ENCODE data around the gene CBS. TPM values are rescaled to one million over a fixed set of nuclear protein-coding genes. Genes with fewer than 3 reads are reported as not detected.

Gene CBS
- total and polyA plus RNA-seq, 7 donors, result 7.5 to 16.0 (median 8.8) TPM

DNA sequence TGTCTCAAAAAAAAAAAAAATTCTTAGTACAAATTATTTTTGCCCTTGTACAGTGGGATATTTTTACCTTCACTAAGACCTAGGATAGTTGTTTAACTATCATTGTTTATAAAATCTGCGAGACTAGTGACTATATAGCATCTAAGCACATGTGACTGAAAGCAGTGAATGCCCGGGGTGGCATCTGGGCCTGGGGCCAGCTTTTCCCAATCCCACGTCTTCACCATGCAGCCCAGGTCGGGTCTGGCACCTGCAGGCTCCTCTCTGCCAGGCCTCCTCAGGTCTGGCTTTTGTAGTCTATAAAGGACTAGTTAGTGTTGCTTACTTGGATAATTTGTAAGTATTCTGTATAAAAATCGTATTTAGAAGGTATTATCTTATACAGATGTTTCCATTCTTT, 40.8 kb downstream of the CBS start:
- H3K4me1 ChIP-seq, result no peaks in the 10 kb centered on the region
- H3K27ac ChIP-seq, result no peak overlapping the region
- TF ChIP-seq POLR2AphosphoS5 (IDR thresholded peaks at IDR 0.05), result no peak
- TF ChIP-seq POLR2A (IDR thresholded peaks at IDR 0.05), result no peak
- TF ChIP-seq, protein P1, sequence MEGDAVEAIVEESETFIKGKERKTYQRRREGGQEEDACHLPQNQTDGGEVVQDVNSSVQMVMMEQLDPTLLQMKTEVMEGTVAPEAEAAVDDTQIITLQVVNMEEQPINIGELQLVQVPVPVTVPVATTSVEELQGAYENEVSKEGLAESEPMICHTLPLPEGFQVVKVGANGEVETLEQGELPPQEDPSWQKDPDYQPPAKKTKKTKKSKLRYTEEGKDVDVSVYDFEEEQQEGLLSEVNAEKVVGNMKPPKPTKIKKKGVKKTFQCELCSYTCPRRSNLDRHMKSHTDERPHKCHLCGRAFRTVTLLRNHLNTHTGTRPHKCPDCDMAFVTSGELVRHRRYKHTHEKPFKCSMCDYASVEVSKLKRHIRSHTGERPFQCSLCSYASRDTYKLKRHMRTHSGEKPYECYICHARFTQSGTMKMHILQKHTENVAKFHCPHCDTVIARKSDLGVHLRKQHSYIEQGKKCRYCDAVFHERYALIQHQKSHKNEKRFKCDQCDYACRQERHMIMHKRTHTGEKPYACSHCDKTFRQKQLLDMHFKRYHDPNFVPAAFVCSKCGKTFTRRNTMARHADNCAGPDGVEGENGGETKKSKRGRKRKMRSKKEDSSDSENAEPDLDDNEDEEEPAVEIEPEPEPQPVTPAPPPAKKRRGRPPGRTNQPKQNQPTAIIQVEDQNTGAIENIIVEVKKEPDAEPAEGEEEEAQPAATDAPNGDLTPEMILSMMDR (IDR thresholded peaks at IDR 0.05), result no peak
- no peak for TF ChIP-seq EP300 (IDR thresholded peaks at IDR 0.05)
- H3K36me3 ChIP-seq, result peaks cover 0 to 32% (median 14%) of the 10 kb centered on the region in 4 donors
- 83 to 87% methylated on average over 5 of the region's 5 CpGs for WGBS, 2 donors
- intact Hi-C loops (cut with DNase I), result no loop called here
- H3K9me3 ChIP-seq, result no peaks in the 10 kb centered on the region
- H3K4me3 ChIP-seq, result no peak overlapping the region
- no peaks in the 10 kb centered on the region for H3K27me3 ChIP-seq
- DNase-seq, result no peak

DNA sequence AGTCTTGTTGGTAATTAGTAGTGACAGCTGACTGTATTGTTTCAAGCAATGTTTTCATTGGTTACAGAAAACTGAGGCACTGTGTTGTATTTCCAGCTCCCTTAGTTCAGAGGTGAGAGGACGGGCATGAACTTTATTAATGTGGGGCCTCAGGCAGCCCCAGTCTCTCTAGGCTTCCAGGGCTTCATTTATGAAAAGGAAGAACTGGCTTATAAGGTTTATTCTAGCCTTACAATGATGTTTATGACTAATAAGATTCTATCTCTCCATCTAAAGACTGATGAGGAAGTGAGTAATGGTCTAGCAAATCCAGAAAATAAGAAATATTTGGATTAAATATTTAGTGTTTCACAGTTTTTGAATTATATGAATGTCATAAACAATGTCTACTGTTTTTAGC, 41.5 kb downstream of the CBS start:
- intact Hi-C loops (cut with DNase I), result no loop called here
- Histone ChIP-seq H3K9me3 (no peaks in the 10 kb centered on the region), H3K4me1 (no peaks in the 10 kb centered on the region), H3K4me3 (no peak overlapping the region), H3K27me3 (no peaks in the 10 kb centered on the region), H3K27ac (no peak overlapping the region), H3K36me3 (peaks cover 0 to 38% (median 18%) of the 10 kb centered on the region in 4 donors)
- 95 to 98% methylated on average over 1 of the region's 1 CpG for WGBS, 2 donors
- TF ChIP-seq POLR2AphosphoS5 (IDR thresholded peaks at IDR 0.05) (no peak), POLR2A (IDR thresholded peaks at IDR 0.05) (no peak), EP300 (IDR thresholded peaks at IDR 0.05) (no peak)
- TF ChIP-seq, protein P1 (IDR thresholded peaks at IDR 0.05), result no peak
- no peak for DNase-seq

DNA sequence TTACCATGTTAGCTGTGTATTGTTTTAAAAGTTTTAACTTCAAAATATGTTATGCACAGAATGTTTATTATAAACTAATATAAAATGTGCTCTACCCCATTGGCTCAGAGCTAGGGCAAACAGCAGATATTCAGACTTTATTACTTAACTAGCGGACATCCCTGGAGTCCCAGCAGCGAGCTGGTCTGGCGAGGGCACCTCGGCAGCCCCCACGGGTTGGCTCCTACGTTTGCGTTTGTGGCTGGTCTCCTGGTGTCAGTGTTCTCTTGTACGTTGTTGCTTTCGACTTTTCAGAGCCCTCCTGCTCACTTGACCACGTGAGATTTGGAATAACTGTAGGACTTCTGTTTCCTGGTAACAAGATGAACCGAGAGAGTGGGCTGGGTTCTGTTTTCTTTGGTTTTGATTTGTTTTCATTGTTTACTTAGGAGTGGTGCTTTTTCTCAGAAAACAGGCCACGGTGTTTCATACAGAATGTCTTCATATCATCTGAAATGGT, 44.5 kb downstream of the CBS start:
- 91 to 92% methylated on average over 12 of the region's 12 CpGs for WGBS, 2 donors
- Histone ChIP-seq H3K27ac (no peak overlapping the region), H3K4me3 (no peak overlapping the region), H3K9me3 (no peaks in the 10 kb centered on the region), H3K4me1 (no peaks in the 10 kb centered on the region), H3K36me3 (peaks cover 0 to 59% (median 25%) of the 10 kb centered on the region in 4 donors), H3K27me3 (no peaks in the 10 kb centered on the region)
- DNase-seq, result no peak
- intact Hi-C loops (cut with DNase I), result no loop called here
- TF ChIP-seq EP300 (IDR thresholded peaks at IDR 0.05), result no peak
- TF ChIP-seq POLR2A (IDR thresholded peaks at IDR 0.05), result no peak
- TF ChIP-seq POLR2AphosphoS5 (IDR thresholded peaks at IDR 0.05), result no peak
- TF ChIP-seq, protein P1 (IDR thresholded peaks at IDR 0.05), result no peak

DNA sequence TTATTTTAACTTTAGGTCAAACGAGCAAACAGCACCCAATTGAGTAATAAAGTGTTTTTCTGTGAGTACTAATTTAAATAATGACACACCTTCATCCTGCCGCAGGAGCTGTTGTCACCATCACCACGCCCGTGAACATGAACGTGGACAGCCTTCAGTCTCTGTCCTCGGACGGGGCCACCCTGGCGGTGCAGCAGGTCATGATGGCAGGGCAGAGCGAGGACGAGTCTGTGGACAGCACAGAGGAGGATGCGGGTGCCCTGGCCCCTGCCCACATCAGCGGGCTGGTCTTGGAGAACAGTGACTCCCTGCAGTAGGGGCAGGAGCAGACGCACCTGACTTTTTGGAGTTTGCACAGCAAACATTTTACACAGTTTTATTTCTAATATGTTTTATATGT, 45.9 kb downstream of the CBS start:
- no peak overlapping the region for H3K27ac ChIP-seq
- no peak overlapping the region for H3K4me3 ChIP-seq
- H3K36me3 ChIP-seq, result peaks cover 0 to 73% (median 27%) of the 10 kb centered on the region in 4 donors
- no peaks in the 10 kb centered on the region for H3K9me3 ChIP-seq
- no peak for DNase-seq
- no peaks in the 10 kb centered on the region for H3K27me3 ChIP-seq
- intact Hi-C loops (cut with DNase I), result no loop called here
- whole genome bisulfite sequencing, 2 donors, result 83 to 88% methylated on average over 13 of the region's 13 CpGs
- H3K4me1 ChIP-seq, result no peaks in the 10 kb centered on the region
- no peak for TF ChIP-seq POLR2AphosphoS5 (IDR thresholded peaks at IDR 0.05)
- TF ChIP-seq, protein P1 (IDR thresholded peaks at IDR 0.05), result no peak
- TF ChIP-seq EP300 (IDR thresholded peaks at IDR 0.05), result no peak
- TF ChIP-seq POLR2A (IDR thresholded peaks at IDR 0.05), result no peak

All from sigmoid colon (tissue), 7 donors.